IPS-15b (cell line): ENCODE results near the gene TRMT10B.
"Not testable (repeated sequence)": the region's sequence is repeated elsewhere in the genome, so short reads cannot be mapped to it uniquely, and the experiment has no call there.

Source experiments
- H3K27me3 ChIP-seq: one replicate; pipeline ENCODE4 v1.6.1; 2013; ENCODE audit warnings: low read length; ENCODE audit not compliant: control insufficient read depth, insufficient read depth
- H3K36me3 ChIP-seq: one replicate; pipeline ENCODE4 v1.6.1; 2013; ENCODE audit warnings: low read length; ENCODE audit not compliant: control insufficient read depth, insufficient read depth
- H3K4me1 ChIP-seq: one replicate; pipeline ENCODE4 v1.6.1; 2013; ENCODE audit warnings: mild to moderate bottlenecking, low read length; ENCODE audit not compliant: control insufficient read depth, insufficient read depth
- H3K4me3 ChIP-seq: one replicate; pipeline ENCODE4 v1.5.1; 2013; ENCODE audit warnings: low read depth, low read length
- H3K9ac ChIP-seq: one replicate; pipeline ENCODE4 v1.6.1; 2013; ENCODE audit warnings: low read depth, mild to moderate bottlenecking, low read length
- H3K9me3 ChIP-seq: one replicate; pipeline ENCODE4 v1.6.1; 2013; ENCODE audit warnings: mild to moderate bottlenecking, low read length; ENCODE audit not compliant: control insufficient read depth, insufficient read depth

Gene TRMT10B

DNA sequence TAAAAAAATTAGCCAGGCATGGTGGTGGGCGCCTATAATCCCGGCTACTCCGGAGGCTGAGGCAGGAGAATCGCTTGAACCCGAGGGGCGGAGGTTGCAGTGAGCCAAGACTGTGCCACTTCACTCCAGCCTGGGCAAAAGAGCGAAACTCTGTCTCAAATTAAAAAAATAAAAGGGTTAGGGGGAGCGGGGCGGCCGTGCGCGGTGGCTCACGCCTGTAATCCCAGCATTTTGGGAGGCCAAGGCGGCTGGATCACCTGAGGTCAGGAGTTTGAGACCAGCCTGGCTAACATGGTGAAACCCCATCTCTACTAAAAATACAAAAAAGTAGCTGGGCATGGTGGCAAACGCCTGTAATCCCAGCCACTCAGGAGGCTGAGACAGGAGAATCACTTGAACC is 56.1 kb downstream of the TRMT10B start:
- not testable (repeated sequence) for H3K27me3 ChIP-seq, H3K9me3 ChIP-seq, H3K9ac ChIP-seq, H3K4me1 ChIP-seq, H3K36me3 ChIP-seq, H3K4me3 ChIP-seq

DNA sequence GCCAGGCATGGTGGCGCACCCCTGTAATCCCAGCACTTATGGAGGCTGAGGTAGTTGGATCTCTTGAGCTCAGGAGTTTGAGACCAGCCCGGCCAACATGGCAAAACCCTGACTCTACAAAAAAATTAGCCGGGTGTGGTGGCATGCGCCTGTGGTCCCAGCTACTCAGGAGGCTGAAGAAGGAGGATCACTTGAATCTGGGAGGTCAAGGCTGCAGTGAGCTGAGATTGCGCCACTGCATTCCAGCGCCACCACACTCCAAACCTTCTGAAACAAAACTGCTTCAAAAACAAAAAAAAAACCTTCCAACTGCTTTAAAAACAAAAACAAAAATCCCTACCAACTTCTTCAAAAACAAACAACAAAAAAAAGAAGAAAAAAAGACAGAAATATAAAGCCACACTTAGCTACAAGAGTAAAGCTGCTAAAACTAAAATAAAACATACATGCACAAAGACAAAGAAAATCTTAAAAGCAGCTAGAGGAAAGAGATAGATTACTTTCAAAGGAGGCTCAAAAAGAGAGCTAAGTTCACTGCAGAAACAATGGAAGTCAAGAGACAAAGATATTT is 58.4 kb downstream of the TRMT10B start:
- Histone ChIP-seq H3K4me3 (no peak overlapping the region), H3K4me1 (no peaks in the 10 kb centered on the region), H3K9me3 (no peaks in the 10 kb centered on the region), H3K9ac (no peak overlapping the region), H3K27me3 (no peaks in the 10 kb centered on the region), H3K36me3 (no peaks in the 10 kb centered on the region)

GRCh38 chr9:37812773-37813379 is 59.3 kb downstream of the TRMT10B start:
- Histone ChIP-seq H3K27me3 (no peaks in the 10 kb centered on the region), H3K4me1 (no peaks in the 10 kb centered on the region), H3K9me3 (no peaks in the 10 kb centered on the region), H3K4me3 (no peak overlapping the region), H3K9ac (no peak overlapping the region), H3K36me3 (no peaks in the 10 kb centered on the region)

DNA sequence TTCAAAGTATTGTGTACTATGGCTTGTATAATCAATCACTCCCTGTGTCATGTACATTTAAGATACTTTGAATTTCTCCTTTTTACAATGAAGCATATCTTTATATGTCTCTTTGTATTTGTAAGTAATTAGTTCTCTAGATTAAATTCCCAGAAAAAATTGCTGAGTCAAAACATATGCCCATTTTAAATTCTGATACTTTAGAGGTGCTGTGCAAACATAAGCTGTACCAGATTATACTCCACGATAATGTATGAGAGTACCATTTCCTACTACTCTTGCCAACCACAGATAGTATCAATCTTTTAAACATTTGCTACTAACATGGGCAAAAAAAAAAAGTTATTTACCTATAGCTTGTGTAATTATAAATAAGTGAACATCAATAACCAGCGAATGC is 65.2 kb downstream of the TRMT10B start:
- no peaks in the 10 kb centered on the region for H3K36me3 ChIP-seq
- H3K27me3 ChIP-seq, result no peaks in the 10 kb centered on the region
- no peaks in the 10 kb centered on the region for H3K4me1 ChIP-seq
- no peak overlapping the region for H3K4me3 ChIP-seq
- no peak overlapping the region for H3K9ac ChIP-seq
- H3K9me3 ChIP-seq, result no peaks in the 10 kb centered on the region

DNA sequence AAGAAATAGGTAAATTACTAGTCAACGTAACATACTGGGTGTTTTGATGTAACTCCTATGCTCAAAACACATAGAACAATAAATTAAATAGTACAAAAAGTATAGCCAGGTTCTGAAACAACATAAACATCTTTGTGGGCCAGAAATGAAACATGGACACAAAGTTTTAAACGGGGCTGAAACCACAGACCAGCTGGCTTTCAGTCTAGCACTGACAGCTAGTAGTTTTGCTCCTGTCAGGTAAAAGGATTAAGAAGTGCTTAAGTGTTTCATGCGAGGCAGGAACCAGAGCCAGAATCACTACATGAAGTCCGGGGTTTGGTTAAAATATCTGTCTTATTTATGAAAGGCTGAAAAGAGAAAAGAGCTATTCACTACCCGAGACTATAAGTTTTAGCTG is 66.5 kb downstream of the TRMT10B start:
- Histone ChIP-seq H3K9me3 (no peaks in the 10 kb centered on the region), H3K4me1 (no peaks in the 10 kb centered on the region), H3K9ac (no peak overlapping the region), H3K27me3 (no peaks in the 10 kb centered on the region), H3K4me3 (no peak overlapping the region), H3K36me3 (no peaks in the 10 kb centered on the region)

GRCh38 chr9:37825174-37825573 is 71.6 kb downstream of the TRMT10B start:
- not testable (repeated sequence) for H3K36me3 ChIP-seq, H3K4me3 ChIP-seq, H3K9ac ChIP-seq, H3K27me3 ChIP-seq, H3K9me3 ChIP-seq, H3K4me1 ChIP-seq

- H3K4me3 ChIP-seq, result no peak overlapping the region
- no peaks in the 10 kb centered on the region for H3K27me3 ChIP-seq
- H3K4me1 ChIP-seq, result no peaks in the 10 kb centered on the region
- H3K9me3 ChIP-seq, result no peaks in the 10 kb centered on the region
- no peaks in the 10 kb centered on the region for H3K36me3 ChIP-seq
- no peak overlapping the region for H3K9ac ChIP-seq
Observed at GRCh38 chr9:37827483-37828165, 74.0 kb downstream of the TRMT10B start.
